Endothelial cell of umbilical vein (primary cell): ENCODE results near the gene ZNF483. TPM values are rescaled to one million over a fixed set of nuclear protein-coding genes. Genes with fewer than 3 reads are reported as not detected.
"Not testable (repeated sequence)": the region's sequence is repeated elsewhere in the genome, so short reads cannot be mapped to it uniquely, and the experiment has no call there.

Experiments used
- BruUV-seq: library from RNA; stranded (reverse); fragments of 400-500 nt; replicated peaks from 2 replicates; lab custom pipeline; 2021; lab: Mats Ljungman, UMichigan
- CTCF ChIA-PET: fragments of 300-600, 350-600 bp; sonication (Branson Sonifier 250); formaldehyde crosslinking; loops from one replicate; lab custom pipeline; 2021; ENCODE audit warnings: antibody characterized with exemption, inconsistent platforms; lab: Charles Lee
- POLR2A ChIA-PET: fragments of 300-600, 350-600 bp; sonication (Branson Sonifier 250); formaldehyde crosslinking; loops from one replicate; lab custom pipeline; 2021; ENCODE audit warnings: antibody characterized with exemption, inconsistent platforms; lab: Charles Lee
- DNase-seq: peaks from one replicate; pipeline ENCODE4 v3.0.0-alpha.2; 2011; ENCODE audit warnings: low read depth, low spot score
- FAIRE-seq: peaks from 2 replicates; lab custom pipeline; 2011; peaks lifted over from hg19 to GRCh38; lab: Jason Lieb, UNC
- H2AFZ ChIP-seq: 2 replicates; pipeline ENCODE4 v1.6.0; 2012; ENCODE audit warnings: low read depth, low read length, control low read depth, inconsistent platforms
- H3K27ac ChIP-seq: 2 replicates; pipeline ENCODE4 v1.5.1; 2011; ENCODE audit warnings: low read depth, mild to moderate bottlenecking, control low read depth, low read length, moderate library complexity; ENCODE audit not compliant: insufficient read depth
- H3K27me3 ChIP-seq, 2 experiments: 2 replicates each; pipeline versions ENCODE4 v1.6.0 to v1.6.1; 2011; ENCODE audit warnings: low read length in 2 of 2, mixed read lengths in 1 of 2; ENCODE audit not compliant: control insufficient read depth in 2 of 2, insufficient read depth in 2 of 2
- H3K36me3 ChIP-seq, 2 experiments: 2 replicates in 1 of 2; 3 replicates in 1 of 2; pipeline ENCODE4 v1.5.1; 2011; ENCODE audit warnings: low read length in 2 of 2, mild to moderate bottlenecking in 1 of 2, moderate library complexity in 1 of 2; ENCODE audit not compliant: control insufficient read depth in 2 of 2, insufficient read depth in 2 of 2; ENCODE audit errors: extremely low read depth in 1 of 2
- H3K4me1 ChIP-seq: 3 replicates; pipeline ENCODE4 v1.5.1; 2011; ENCODE audit warnings: mild to moderate bottlenecking, low read length; ENCODE audit not compliant: control insufficient read depth, insufficient read depth; ENCODE audit errors: extremely low read depth
- H3K4me2 ChIP-seq: 2 replicates; pipeline ENCODE4 v1.6.1; 2011; ENCODE audit warnings: low read length, control low read depth, mixed read lengths; ENCODE audit not compliant: insufficient read depth
- H3K4me3 ChIP-seq, 3 experiments: fragments of 200-600 bp in 1 of 3; sonication (generic), shearing (Covaris generic) in 1 of 3; replicated peaks in 1 of 3; 2 replicates each; pipeline ENCODE4 v1.5.1; 2011 to 2016; ENCODE audit warnings: control low read depth in 3 of 3, low read length in 3 of 3, mild to moderate bottlenecking in 2 of 3, inconsistent platforms in 1 of 3, low read depth in 1 of 3, moderate library complexity in 1 of 3; ENCODE audit not compliant: insufficient read depth in 1 of 3
- H3K79me2 ChIP-seq: 2 replicates; pipeline ENCODE4 v1.6.0; 2012; ENCODE audit warnings: low read length, inconsistent platforms; ENCODE audit not compliant: control insufficient read depth, insufficient read depth
- H3K9ac ChIP-seq: replicated peaks from 2 replicates; pipeline ENCODE3; 2011; ENCODE audit warnings: low read length, control low read depth; ENCODE audit not compliant: insufficient read depth; ENCODE audit errors: extremely low read depth
- H3K9me1 ChIP-seq: replicated peaks from 3 replicates; pipeline ENCODE4 v1.6.0; 2011; ENCODE audit warnings: mild to moderate bottlenecking, low read length; ENCODE audit not compliant: control insufficient read depth, insufficient read depth; ENCODE audit errors: extremely low read depth
- H3K9me3 ChIP-seq: replicated peaks from 2 replicates; pipeline ENCODE4 v1.5.1; 2012; ENCODE audit warnings: low read length, inconsistent platforms; ENCODE audit not compliant: control insufficient read depth, insufficient read depth
- H4K20me1 ChIP-seq: replicated peaks from 2 replicates; pipeline ENCODE3; 2011; ENCODE audit warnings: mild to moderate bottlenecking, low read length; ENCODE audit not compliant: control insufficient read depth, insufficient read depth; ENCODE audit errors: extremely low read depth
- EZH2 ChIP-seq: IDR thresholded peaks from 2 replicates; pipeline ENCODE4 v1.6.1; 2012; ENCODE audit warnings: borderline replicate concordance, low read depth, mild to moderate bottlenecking, moderate library complexity, low read length, inconsistent platforms; ENCODE audit not compliant: severe bottlenecking
- FOS ChIP-seq: IDR thresholded peaks from 2 replicates; pipeline ENCODE4 v1.6.1; 2011; ENCODE audit warnings: mild to moderate bottlenecking, low read length, moderate library complexity, borderline replicate concordance; ENCODE audit not compliant: insufficient read depth
- GATA2 ChIP-seq: IDR thresholded peaks from 2 replicates; pipeline ENCODE4 v1.7.0; 2011; ENCODE audit warnings: low read depth, mild to moderate bottlenecking, moderate library complexity, mixed read lengths, low read length; ENCODE audit not compliant: insufficient read length, insufficient read depth
- MYC ChIP-seq: IDR thresholded peaks from one replicate; pipeline ENCODE4 v1.6.1; 2011; ENCODE audit warnings: mild to moderate bottlenecking, low read depth, low read length
- POLR2A ChIP-seq: IDR thresholded peaks from 2 replicates; pipeline ENCODE4 v1.6.1; 2012; ENCODE audit warnings: low read depth, mild to moderate bottlenecking, control low read depth, low read length
- dilution Hi-C: fragments of 300-500 bp; cut with MboI; formaldehyde crosslinking; loops from one replicate; pipeline ENCODE4 v1.15.0; 2019; ENCODE audit warnings: low sequenced_read_pairs; ENCODE audit not compliant: extremely low pct_ligation_motif_present
- intact Hi-C: fragments of 100-400 bp; cut with micrococcal nuclease; formaldehyde crosslinking; loops from one replicate; pipeline ENCODE4 v1.10.0; 2022
- polyA plus RNA-seq, 4 experiments: library from polyadenylated mRNA; depleted of rRNA in 3 of 4; stranded (reverse) in 3 of 4; unstranded in 1 of 4; fragments of >200 nt; gene quantifications; 2 replicates each; pipeline versions ENCODE4 v1.2.1 to v1.2.3, GENCODE V29; 2011 to 2012; ENCODE audit warnings: missing spikeins in 1 of 4
- total RNA-seq: library from RNA; stranded (reverse); gene quantifications from 2 replicates; pipeline ENCODE4 v1.2.3, GENCODE V29; 2021

The ZNF483 gene
- total and polyA plus RNA-seq, 2 donors (not counting 3 experiments of a cell fraction or from before 2014, with no cell fraction given), result 0.23 to 2.0 TPM

DNA sequence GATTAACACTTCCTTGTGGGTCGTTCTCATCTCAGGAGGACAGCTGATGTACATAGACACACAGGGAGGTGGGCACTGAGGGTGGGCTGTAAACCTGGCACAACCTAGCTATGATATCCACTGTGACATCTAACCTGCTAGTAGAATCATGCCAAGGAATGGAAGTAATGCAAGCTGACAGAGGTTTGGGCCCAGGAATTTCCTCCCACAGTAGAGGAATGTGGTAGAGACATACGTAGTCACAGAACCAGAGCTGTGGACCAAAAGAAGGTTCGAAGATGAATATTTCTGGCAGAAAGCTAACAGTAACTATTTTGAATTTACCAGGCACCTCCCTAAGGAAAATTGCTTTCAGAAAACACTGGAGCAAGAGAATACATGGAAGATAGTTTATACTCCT, 90.9 kb downstream of the ZNF483 start:
- Histone ChIP-seq H3K9me3 (no peaks in the 10 kb centered on the region), H3K4me2 (no peak overlapping the region), H3K9ac (no peak overlapping the region), H3K9me1 (no peaks in the 10 kb centered on the region), H3K27ac (no peak overlapping the region), H3K4me1 (peaks cover 4% of the 10 kb centered on the region), H3K27me3 (peaks cover 5 to 7% of the 10 kb centered on the region in 2 experiments), H3K79me2 (no peaks in the 10 kb centered on the region), H3K36me3 (no peaks in the 10 kb centered on the region), H2AFZ (no peak overlapping the region), H4K20me1 (no peaks in the 10 kb centered on the region), H3K4me3 (no peak overlapping the region)
- intact Hi-C loops (no loop called here), dilution Hi-C loops (no loop called here)
- no peak for TF ChIP-seq MYC
- no peak for TF ChIP-seq EZH2
- TF ChIP-seq GATA2, result no peak
- no peak for TF ChIP-seq POLR2A
- no peak for TF ChIP-seq FOS
- CTCF ChIA-PET, result interaction anchor here (0.8 to 1.3 kb wide), 6 partner anchors 9 to 72 kb away, joined by 3 to 9 read pairs (median 3); no protein-coding TSS in a partner anchor
- FAIRE-seq, result no peak
- no TSS peak for BruUV-seq
- no peak for DNase-seq
- POLR2A ChIA-PET, result interaction anchor here (0.6 kb wide), 1 partner anchor 674 kb away, joined by 4 read pairs; no protein-coding TSS in a partner anchor

DNA sequence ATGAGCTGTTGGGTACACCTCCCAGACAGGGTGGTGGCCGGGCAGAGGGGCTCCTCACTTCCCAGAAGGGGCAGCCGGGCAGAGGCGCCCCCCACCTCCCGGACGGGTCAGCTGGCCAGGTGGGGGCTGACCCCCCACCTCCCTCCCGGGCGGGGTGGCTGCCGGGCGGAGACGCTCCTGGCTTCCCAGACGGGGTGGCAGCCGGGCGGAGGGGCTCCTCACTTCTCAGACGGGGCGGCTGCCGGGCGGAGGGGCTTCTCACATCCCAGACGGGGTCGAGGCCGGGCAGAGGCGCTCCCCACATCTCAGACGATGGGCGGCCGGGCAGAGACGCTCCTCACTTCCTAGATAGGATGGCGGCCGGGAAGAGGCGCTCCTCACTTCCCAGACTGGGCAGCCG, 92.4 kb downstream of the ZNF483 start:
- BruUV-seq, H3K4me3 ChIP-seq, POLR2A ChIA-PET, CTCF ChIA-PET, H3K27ac ChIP-seq, H3K36me3 ChIP-seq, H3K4me2 ChIP-seq, FAIRE-seq, H3K79me2 ChIP-seq, H3K4me1 ChIP-seq, intact Hi-C loops, H4K20me1 ChIP-seq, H2AFZ ChIP-seq, DNase-seq, H3K9me1 ChIP-seq, dilution Hi-C loops, H3K27me3 ChIP-seq, H3K9ac ChIP-seq, H3K9me3 ChIP-seq: not testable (repeated sequence)
